NCI-H526 (cell line): Measurements from ENCODE around the gene LRRC71.

Experiments
- DNase-seq, 2 experiments: peaks; one replicate each; lab custom pipeline; 2025; lab: John Stamatoyannopoulos, UW

LRRC71 gene

GRCh38 chr1:156920233-156921052, at the start of gene LRRC71:
TSS of gene LRRC71 (plus strand) at chr1:156920632. CDS start at chr1:156920804, 172 bp downstream.
- peak; percentile 83 to 98 for DNase-seq

GRCh38 chr1:156873659-156874058, 46.8 kb upstream of the LRRC71 start:
- DNase-seq, result no peak

- no peak for DNase-seq
Measured at GRCh38 chr1:156874142-156874541, 46.3 kb upstream of the LRRC71 start.

GRCh38 chr1:156874572-156875340, 45.7 kb upstream of the LRRC71 start:
- no peak for DNase-seq

- no peak for DNase-seq
Measured at GRCh38 chr1:156875341-156875615, 45.2 kb upstream of the LRRC71 start.

GRCh38 chr1:156876281-156876680, 44.2 kb upstream of the LRRC71 start:
- DNase-seq, result no peak

GRCh38 chr1:156877433-156878170, 42.8 kb upstream of the LRRC71 start:
- DNase-seq, result no peak

- no peak for DNase-seq
Measured at GRCh38 chr1:156879876-156880275, 40.6 kb upstream of the LRRC71 start.

GRCh38 chr1:156880473-156880872, 40.0 kb upstream of the LRRC71 start:
- DNase-seq, result no peak

- DNase-seq, result no peak
Measured at GRCh38 chr1:156881101-156881500, 39.3 kb upstream of the LRRC71 start.

- no peak for DNase-seq
Measured at GRCh38 chr1:156881663-156882062, 38.8 kb upstream of the LRRC71 start.

- DNase-seq, result no peak
Measured at GRCh38 chr1:156882543-156882942, 37.9 kb upstream of the LRRC71 start.

GRCh38 chr1:156883919-156884318, 36.5 kb upstream of the LRRC71 start:
- no peak for DNase-seq

GRCh38 chr1:156884560-156885184, 35.8 kb upstream of the LRRC71 start:
- DNase-seq, result no peak

GRCh38 chr1:156885314-156885713, 35.1 kb upstream of the LRRC71 start:
- DNase-seq, result no peak

- no peak for DNase-seq
Measured at GRCh38 chr1:156885880-156886355, 34.5 kb upstream of the LRRC71 start.

GRCh38 chr1:156886583-156887281, 33.7 kb upstream of the LRRC71 start:
- no peak for DNase-seq

GRCh38 chr1:156887317-156887716, 33.1 kb upstream of the LRRC71 start:
- no peak for DNase-seq

GRCh38 chr1:156887734-156888133, 32.7 kb upstream of the LRRC71 start:
- no peak for DNase-seq

- DNase-seq, result peak; percentile 78 to 96
Measured at GRCh38 chr1:156889802-156890580, 30.4 kb upstream of the LRRC71 start.
